DOHH2 (cell line): Measurements from ENCODE around the gene AFP.
A peak's percentile ranks its signal among the peaks of the same experiment; 100 is the strongest.

Experiments used
- H3F3A ChIP-seq: fragments of 200-600 bp; sonication (generic), shearing (Covaris generic); 2 replicates; pipeline ENCODE4 v1.6.0; 2016; ENCODE audit warnings: antibody characterized with exemption, mild to moderate bottlenecking; ENCODE audit not compliant: control insufficient read depth, insufficient read depth
- H3K27ac ChIP-seq: fragments of 200-600 bp; sonication (generic); 2 replicates; pipeline ENCODE4 v1.5.1; 2014; ENCODE audit warnings: low read depth, mild to moderate bottlenecking, low read length, moderate library complexity
- H3K27me3 ChIP-seq: fragments of 200-600 bp; sonication (generic); 2 replicates; pipeline ENCODE4 v1.6.1; 2014; ENCODE audit warnings: mild to moderate bottlenecking, low read length, mixed read lengths; ENCODE audit not compliant: control insufficient read depth
- H3K36me3 ChIP-seq: fragments of 200-600 bp; sonication (generic); 2 replicates; pipeline ENCODE4 v1.6.1; 2014; ENCODE audit warnings: mild to moderate bottlenecking, low read length, moderate library complexity, mixed read lengths; ENCODE audit not compliant: control insufficient read depth
- H3K4me1 ChIP-seq: fragments of 200-600 bp; sonication (generic); 2 replicates; pipeline ENCODE4 v1.6.1; 2014; ENCODE audit warnings: mild to moderate bottlenecking, low read length, mixed read lengths; ENCODE audit not compliant: control insufficient read depth
- H3K4me2 ChIP-seq: fragments of 200-600 bp; sonication (generic); 2 replicates; pipeline ENCODE4 v1.6.0; 2014; ENCODE audit warnings: mild to moderate bottlenecking, low read length, moderate library complexity
- H3K4me3 ChIP-seq: fragments of 200-600 bp; sonication (generic); 2 replicates; pipeline ENCODE4 v1.5.1; 2014; ENCODE audit warnings: mild to moderate bottlenecking, low read length, mixed read lengths
- H3K79me2 ChIP-seq: fragments of 200-600 bp; sonication (generic); 2 replicates; pipeline ENCODE4 v1.6.1; 2014; ENCODE audit warnings: mild to moderate bottlenecking, low read length, mixed read lengths; ENCODE audit not compliant: control insufficient read depth
- H3K9me2 ChIP-seq: fragments of 200-600 bp; sonication (generic); replicated peaks from 2 replicates; pipeline ENCODE4 v1.6.1; 2014; ENCODE audit warnings: mild to moderate bottlenecking, low read length, mixed read lengths; ENCODE audit not compliant: control insufficient read depth
- H3K9me3 ChIP-seq: fragments of 200-600 bp; sonication (generic); 2 replicates; pipeline ENCODE4 v1.6.1; 2014; ENCODE audit warnings: antibody characterized with exemption, low read length, mixed read lengths; ENCODE audit not compliant: control insufficient read depth, insufficient read depth
- H4K20me1 ChIP-seq: fragments of 200-600 bp; sonication (generic); 2 replicates; pipeline ENCODE4 v1.6.0; 2014; ENCODE audit warnings: low read depth, mild to moderate bottlenecking, antibody characterized with exemption, low read length, moderate library complexity; ENCODE audit not compliant: control insufficient read depth, insufficient read depth
- CTCF ChIP-seq: fragments of 200-600 bp; sonication (generic); IDR thresholded peaks from one replicate; pipeline ENCODE4 v1.5.1; 2014; ENCODE audit warnings: antibody characterized with exemption, mild to moderate bottlenecking, low read depth, low read length; ENCODE audit not compliant: poor library complexity, severe bottlenecking
- EZH2phosphoT487 ChIP-seq: fragments of 200-600 bp; sonication (generic); IDR thresholded peaks from 2 replicates; pipeline ENCODE4 v1.6.1; 2017; ENCODE audit warnings: borderline replicate concordance, mild to moderate bottlenecking, antibody characterized with exemption, low read length, moderate library complexity, mixed read lengths

The AFP gene

DNA sequence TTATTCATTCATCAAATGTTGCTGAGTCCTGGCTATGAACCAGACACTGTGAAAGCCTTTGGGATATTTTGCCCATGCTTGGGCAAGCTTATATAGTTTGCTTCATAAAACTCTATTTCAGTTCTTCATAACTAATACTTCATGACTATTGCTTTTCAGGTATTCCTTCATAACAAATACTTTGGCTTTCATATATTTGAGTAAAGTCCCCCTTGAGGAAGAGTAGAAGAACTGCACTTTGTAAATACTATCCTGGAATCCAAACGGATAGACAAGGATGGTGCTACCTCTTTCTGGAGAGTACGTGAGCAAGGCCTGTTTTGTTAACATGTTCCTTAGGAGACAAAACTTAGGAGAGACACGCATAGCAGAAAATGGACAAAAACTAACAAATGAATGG, 1.7 kb upstream of the AFP start:
- Histone ChIP-seq H3K9me3 (no peaks in the 10 kb centered on the region), H3K4me2 (no peak overlapping the region), H3K36me3 (no peaks in the 10 kb centered on the region), H3K79me2 (no peaks in the 10 kb centered on the region), H3K4me1 (no peaks in the 10 kb centered on the region), H3K4me3 (no peak overlapping the region), H3K9me2 (no peaks in the 10 kb centered on the region), H4K20me1 (no peaks in the 10 kb centered on the region), H3F3A (no peaks in the 10 kb centered on the region), H3K27me3 (no peaks in the 10 kb centered on the region), H3K27ac (no peak overlapping the region)
- TF ChIP-seq EZH2phosphoT487 (no peak), CTCF (peak; percentile 69)

DNA sequence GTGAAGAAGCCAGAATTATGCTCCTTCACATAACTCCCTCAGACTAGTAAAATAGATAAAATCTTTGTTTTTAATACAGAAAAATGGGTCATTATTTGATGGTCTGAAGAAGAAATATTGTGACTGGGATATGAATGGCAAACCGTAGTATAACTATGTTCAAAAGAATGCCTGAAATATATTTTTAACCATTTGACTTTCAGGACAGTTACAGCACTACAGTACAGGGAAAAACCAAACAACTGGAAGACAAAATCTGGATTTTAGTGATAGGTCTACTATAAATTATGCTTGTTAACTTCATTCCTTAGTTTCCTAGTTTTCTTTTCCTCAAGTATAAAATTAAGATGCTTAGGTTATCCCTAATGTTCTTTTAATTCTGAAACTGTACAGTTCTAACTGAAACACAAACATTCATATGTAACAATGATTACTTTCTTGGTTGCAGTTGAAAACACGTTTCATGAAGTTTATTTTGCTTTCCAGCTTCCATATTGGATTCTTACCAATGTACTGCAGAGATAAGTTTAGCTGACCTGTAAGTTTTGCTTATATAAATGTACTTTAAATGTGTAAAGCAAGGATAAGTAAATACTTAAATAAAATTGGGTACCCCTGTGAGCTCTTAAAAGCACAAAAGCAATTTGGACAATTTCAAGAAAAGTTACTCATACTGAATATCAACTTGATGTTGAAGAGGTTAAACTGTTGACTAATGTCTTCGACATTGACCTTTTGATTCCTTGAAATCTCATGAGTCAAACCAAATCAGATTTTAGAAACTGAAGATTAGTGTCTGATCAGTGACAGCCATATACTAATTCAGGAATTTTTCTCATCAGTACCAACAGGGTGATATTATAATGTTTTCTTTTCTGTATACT, 895 bp downstream of the AFP start:
- no peak for TF ChIP-seq CTCF
- no peak for TF ChIP-seq EZH2phosphoT487
- no peaks in the 10 kb centered on the region for H3K9me3 ChIP-seq
- no peaks in the 10 kb centered on the region for H3K9me2 ChIP-seq
- no peaks in the 10 kb centered on the region for H3K4me1 ChIP-seq
- H3K27me3 ChIP-seq: no peaks in the 10 kb centered on the region
- H3K4me2 ChIP-seq: no peak overlapping the region
- H3K27ac ChIP-seq: no peak overlapping the region
- H4K20me1 ChIP-seq: no peaks in the 10 kb centered on the region
- H3K4me3 ChIP-seq: no peak overlapping the region
- no peaks in the 10 kb centered on the region for H3F3A ChIP-seq
- H3K36me3 ChIP-seq: no peaks in the 10 kb centered on the region
- no peaks in the 10 kb centered on the region for H3K79me2 ChIP-seq

DNA sequence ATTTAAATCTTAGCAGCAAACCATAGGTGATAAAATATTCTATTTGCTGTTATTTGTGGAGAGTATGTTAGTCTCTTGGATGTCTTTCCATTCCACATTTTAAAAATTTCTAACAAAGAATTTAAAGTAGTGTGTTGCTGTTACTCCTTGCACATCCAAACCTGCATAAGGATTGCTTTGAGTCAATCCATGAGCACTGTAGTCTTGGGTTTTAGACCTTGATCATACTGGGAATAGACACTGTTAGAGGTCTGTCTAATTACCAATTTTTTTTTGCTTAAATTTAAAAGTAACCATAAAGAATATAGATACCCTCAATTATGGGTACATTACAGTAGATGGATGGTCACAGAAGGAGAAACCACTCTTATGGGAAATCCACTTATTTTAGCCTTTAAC, 1.5 kb downstream of the AFP start:
- no peak overlapping the region for H3K27ac ChIP-seq
- no peaks in the 10 kb centered on the region for H3K79me2 ChIP-seq
- H3K9me3 ChIP-seq: no peaks in the 10 kb centered on the region
- no peaks in the 10 kb centered on the region for H3K4me1 ChIP-seq
- no peaks in the 10 kb centered on the region for H3F3A ChIP-seq
- no peaks in the 10 kb centered on the region for H3K36me3 ChIP-seq
- no peak overlapping the region for H3K4me3 ChIP-seq
- no peak for TF ChIP-seq CTCF
- no peak for TF ChIP-seq EZH2phosphoT487
- H3K9me2 ChIP-seq: no peaks in the 10 kb centered on the region
- H3K4me2 ChIP-seq: no peak overlapping the region
- H4K20me1 ChIP-seq: no peaks in the 10 kb centered on the region
- H3K27me3 ChIP-seq: no peaks in the 10 kb centered on the region
